ENCODE data around the gene ZBTB11. TPM values are rescaled to one million over a fixed set of nuclear protein-coding genes. Genes with fewer than 3 reads are reported as not detected.

ZBTB11 gene
- total and polyA plus RNA-seq, 10 of the 15 experiments (the other 5 are each of a cell fraction or from before 2014, with no cell fraction given), result 3.5 to 25.7 (median 18.0) TPM

- Histone ChIP-seq H3K79me2 (ENCODE audit: control insufficient read depth, insufficient read depth, low read length) (no peaks in the 10 kb centered on the region), H3K36me3 (ENCODE audit: control insufficient read depth in 2 of 2, insufficient read depth in 2 of 2, low read length in 1 of 2) (peaks cover 0 to 2% of the 10 kb centered on the region in 2 experiments; a peak in 2 of 4 replicates), H3K27me3 (replicated peaks in 1 of 2; ENCODE audit: control insufficient read depth in 2 of 2, insufficient read depth in 2 of 2, low read length in 1 of 2) (no peaks in the 10 kb centered on the region), H2AFZ (ENCODE audit: control insufficient read depth, low read depth, low read length) (no peak overlapping the region), H3K4me1 (ENCODE audit: control insufficient read depth, insufficient read depth, low read length) (no peaks in the 10 kb centered on the region), H3K4me2 (ENCODE audit: control insufficient read depth, insufficient read depth) (no peak overlapping the region), H3K9me3 (replicated peaks; ENCODE audit: control insufficient read depth, insufficient read depth, low read length) (no peaks in the 10 kb centered on the region), H3K27ac (ENCODE audit: control insufficient read depth, insufficient read depth) (no peak overlapping the region), H4K20me1 (ENCODE audit: control insufficient read depth, insufficient read depth) (no peaks in the 10 kb centered on the region), H3K4me3 (no peak overlapping the region), H3K9ac (ENCODE audit: control insufficient read depth, insufficient read depth, low read length) (no peak overlapping the region)
- in situ Hi-C loops (cut with MboI) (no loop called here), intact Hi-C loops (cut with micrococcal nuclease; ENCODE audit: unreplicated experiment) (no loop called here)
- no peak for FAIRE-seq
- ATAC-seq, result peak; percentile 69
- DNase-seq (ENCODE audit: low read depth, low spot score), result no peak
- no TSS peak for BruUV-seq (replicated peaks)
- POLR2A ChIA-PET, result no interaction called here
- 66% methylated on average over 6 of the region's 6 CpGs for WGBS (ENCODE audit: insufficient coverage, insufficient replicate concordance, low lambda C conversion rate, missing lambda C conversion rate)
- SMC1A ChIA-PET (ENCODE audit: uncharacterized antibody, unreplicated experiment), result no interaction called here
- TF ChIP-seq SMC3 (IDR thresholded peaks at IDR 0.05; ENCODE audit: borderline replicate concordance, low read length), result no peak
- TF ChIP-seq BHLHE40 (IDR thresholded peaks at IDR 0.05; ENCODE audit: borderline replicate concordance in 1 of 2, low read depth in 2 of 2, low read length in 1 of 2), result 0 out of 4 replicates have a peak, but pooled peaks of 1 of the 2 experiments have one; percentile 20
- TF ChIP-seq MEF2B (IDR thresholded peaks at IDR 0.05; ENCODE audit: partially characterized antibody, poor library complexity, severe bottlenecking), result no peak
- TF ChIP-seq ZNF687 (IDR thresholded peaks at IDR 0.05), result peak; percentile 92
- 0 out of 2 replicates have a peak, but pooled peaks have one; percentile 22 for TF ChIP-seq MTA2 (IDR thresholded peaks at IDR 0.05; ENCODE audit: low read depth)
- no peak for TF ChIP-seq MYC (IDR thresholded peaks at IDR 0.05; ENCODE audit: insufficient read depth, insufficient read length, insufficient replicate concordance, low read length, severe bottlenecking)
- no peak for TF ChIP-seq NR2F1 (conservative IDR thresholded peaks at IDR 0.05)
- peak; percentile 96; the same call in 1 of the 2 replicates for TF ChIP-seq ZNF592 (IDR thresholded peaks at IDR 0.05)
- CTCF ChIA-PET, result interaction anchor here (0.9 kb wide), 1 partner anchor 8 kb away, joined by 3 read pairs; no protein-coding TSS in a partner anchor
- RAD21 ChIA-PET (ENCODE audit: unreplicated experiment), result no interaction called here
Measured at GRCh38 chr3:101643861-101644613, 32.9 kb downstream of the ZBTB11 start.
